ENCODE results near the gene AGAP1. TPM values are rescaled to one million over a fixed set of nuclear protein-coding genes. Genes with fewer than 3 reads are reported as not detected.

Gene AGAP1
- total and polyA plus RNA-seq, 2 donors (not counting 3 experiments of a cell fraction or from before 2014, with no cell fraction given), result 10.2 to 20.9 TPM

DNA sequence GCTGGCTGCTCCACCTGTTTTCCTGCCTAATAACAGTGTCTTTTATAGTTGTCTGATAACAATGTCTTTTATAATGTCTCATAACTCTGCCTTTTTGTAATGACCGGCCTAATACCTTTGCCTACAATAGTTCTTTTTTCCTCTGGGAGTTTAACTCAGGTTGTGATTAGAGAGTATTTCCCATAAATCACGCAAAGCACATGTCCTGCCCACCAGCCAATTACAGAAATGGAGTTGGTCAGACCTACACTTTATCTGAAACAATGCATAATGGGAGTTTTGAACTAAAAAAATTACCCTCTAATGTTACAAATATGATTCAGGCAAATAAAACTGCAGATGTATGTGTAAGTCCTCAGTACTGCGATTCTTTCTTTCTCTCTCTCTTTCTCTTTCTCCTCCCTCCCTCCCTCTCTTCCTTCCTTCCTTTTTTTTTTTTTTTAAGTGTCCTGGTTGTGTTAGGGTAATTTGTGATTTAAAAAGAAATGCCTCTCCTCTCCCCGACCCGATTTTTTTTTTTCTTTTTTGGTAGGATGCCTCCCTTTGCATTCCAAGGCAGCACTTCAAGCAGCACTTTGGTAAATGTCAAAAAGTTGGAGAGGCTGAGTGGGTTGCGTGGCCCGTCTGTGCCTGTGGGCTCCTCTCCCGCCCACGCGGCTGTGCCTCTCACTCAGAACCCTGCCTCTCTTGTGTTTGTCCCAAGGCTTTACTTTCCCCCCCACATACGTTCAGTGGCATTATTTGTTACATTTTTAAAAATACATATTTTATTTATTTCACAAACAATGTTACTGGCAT lies 147.3 kb downstream of the AGAP1 start:
- ChIA-PET CTCF (no interaction called here), POLR2A (no interaction called here)
- BruUV-seq (replicated peaks), result no TSS peak
- Histone ChIP-seq H3K9ac (replicated peaks; ENCODE audit: extremely low read depth, insufficient read depth, low read length) (no peak overlapping the region), H3K4me2 (ENCODE audit: insufficient read depth, low read length) (no peak overlapping the region), H2AFZ (ENCODE audit: low read depth, low read length) (no peak overlapping the region), H3K9me3 (replicated peaks; ENCODE audit: control insufficient read depth, insufficient read depth, low read length) (no peaks in the 10 kb centered on the region), H3K27me3 (ENCODE audit: control insufficient read depth in 2 of 2, insufficient read depth in 2 of 2, low read length in 2 of 2) (no peaks in the 10 kb centered on the region), H3K36me3 (ENCODE audit: control insufficient read depth in 2 of 2, extremely low read depth in 1 of 2, insufficient read depth in 2 of 2, low read length in 2 of 2) (no peaks in the 10 kb centered on the region), H3K27ac (ENCODE audit: insufficient read depth, low read depth, low read length) (no peak overlapping the region), H3K79me2 (ENCODE audit: control insufficient read depth, insufficient read depth, low read length) (no peaks in the 10 kb centered on the region), H3K4me1 (ENCODE audit: control insufficient read depth, extremely low read depth, insufficient read depth, low read length) (no peaks in the 10 kb centered on the region), H4K20me1 (replicated peaks; ENCODE audit: control insufficient read depth, extremely low read depth, insufficient read depth, low read length) (no peaks in the 10 kb centered on the region), H3K9me1 (replicated peaks; ENCODE audit: control insufficient read depth, extremely low read depth, insufficient read depth, low read length) (no peaks in the 10 kb centered on the region), H3K4me3 (replicated peaks in 1 of 3; ENCODE audit: insufficient read depth in 1 of 3, low read depth in 1 of 3, low read length in 3 of 3) (no peak overlapping the region)
- dilution Hi-C loops (cut with MboI; ENCODE audit: extremely low pct_ligation_motif_present, low sequenced_read_pairs) (no loop called here), intact Hi-C loops (cut with micrococcal nuclease) (no loop called here)
- TF ChIP-seq JUN (IDR thresholded peaks at IDR 0.05; ENCODE audit: borderline replicate concordance, insufficient read depth, insufficient read length, low read depth) (no peak), EZH2 (IDR thresholded peaks at IDR 0.05; ENCODE audit: borderline replicate concordance, low read depth, low read length, severe bottlenecking) (no peak), FOS (IDR thresholded peaks at IDR 0.05; ENCODE audit: borderline replicate concordance, insufficient read depth, low read length) (no peak), POLR2AphosphoS5 (IDR thresholded peaks at IDR 0.05; ENCODE audit: insufficient read depth, low read depth, low read length) (no peak), GATA2 (IDR thresholded peaks at IDR 0.05; ENCODE audit: insufficient read depth, insufficient read length, low read depth, low read length) (no peak)
- DNase-seq (ENCODE audit: low read depth, low spot score) (peak; percentile 23), FAIRE-seq (no peak)

DNA sequence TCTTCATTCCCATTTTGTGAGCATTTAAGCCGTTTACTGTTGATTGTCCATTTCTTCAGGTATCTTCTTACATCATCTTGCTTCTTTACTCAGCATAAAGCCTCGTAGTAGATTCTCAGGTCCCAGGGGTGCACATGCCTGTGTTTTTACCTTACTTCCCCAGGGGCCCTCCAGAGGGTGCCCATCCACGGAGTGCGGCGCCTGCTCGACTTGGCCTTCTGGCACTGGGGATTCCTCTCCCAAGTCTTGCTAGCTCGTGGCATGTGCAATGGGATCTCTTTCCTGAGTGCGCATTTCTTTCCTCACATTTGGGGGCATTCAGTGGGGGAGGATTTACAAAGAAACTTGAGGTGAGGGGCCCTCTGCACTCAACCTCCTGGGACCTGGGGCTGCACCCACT lies 148.1 kb downstream of the AGAP1 start:
- no peaks in the 10 kb centered on the region for H3K27me3 ChIP-seq (ENCODE audit: control insufficient read depth in 2 of 2, insufficient read depth in 2 of 2, low read length in 2 of 2)
- H3K36me3 ChIP-seq (ENCODE audit: control insufficient read depth in 2 of 2, extremely low read depth in 1 of 2, insufficient read depth in 2 of 2, low read length in 2 of 2), result no peaks in the 10 kb centered on the region
- no TSS peak for BruUV-seq (replicated peaks)
- H4K20me1 ChIP-seq (replicated peaks; ENCODE audit: control insufficient read depth, extremely low read depth, insufficient read depth, low read length), result no peaks in the 10 kb centered on the region
- H3K9ac ChIP-seq (replicated peaks; ENCODE audit: extremely low read depth, insufficient read depth, low read length), result no peak overlapping the region
- H3K27ac ChIP-seq (ENCODE audit: insufficient read depth, low read depth, low read length), result no peak overlapping the region
- no peak overlapping the region for H3K4me3 ChIP-seq (replicated peaks in 1 of 3; ENCODE audit: insufficient read depth in 1 of 3, low read depth in 1 of 3, low read length in 3 of 3)
- no peaks in the 10 kb centered on the region for H3K9me3 ChIP-seq (replicated peaks; ENCODE audit: control insufficient read depth, insufficient read depth, low read length)
- DNase-seq (ENCODE audit: low read depth, low spot score), result no peak
- no peaks in the 10 kb centered on the region for H3K79me2 ChIP-seq (ENCODE audit: control insufficient read depth, insufficient read depth, low read length)
- H3K4me1 ChIP-seq (ENCODE audit: control insufficient read depth, extremely low read depth, insufficient read depth, low read length), result no peaks in the 10 kb centered on the region
- POLR2A ChIA-PET, result no interaction called here
- no peak for FAIRE-seq
- dilution Hi-C loops (cut with MboI; ENCODE audit: extremely low pct_ligation_motif_present, low sequenced_read_pairs) (no loop called here), intact Hi-C loops (cut with micrococcal nuclease) (no loop called here)
- no peaks in the 10 kb centered on the region for H3K9me1 ChIP-seq (replicated peaks; ENCODE audit: control insufficient read depth, extremely low read depth, insufficient read depth, low read length)
- H3K4me2 ChIP-seq (ENCODE audit: insufficient read depth, low read length), result no peak overlapping the region
- H2AFZ ChIP-seq (ENCODE audit: low read depth, low read length), result no peak overlapping the region
- TF ChIP-seq MYC (IDR thresholded peaks at IDR 0.05; ENCODE audit: low read depth, low read length) (no peak), POLR2AphosphoS5 (IDR thresholded peaks at IDR 0.05; ENCODE audit: insufficient read depth, low read depth, low read length) (no peak), JUN (IDR thresholded peaks at IDR 0.05; ENCODE audit: borderline replicate concordance, insufficient read depth, insufficient read length, low read depth) (no peak)
- TF ChIP-seq, protein P1, sequence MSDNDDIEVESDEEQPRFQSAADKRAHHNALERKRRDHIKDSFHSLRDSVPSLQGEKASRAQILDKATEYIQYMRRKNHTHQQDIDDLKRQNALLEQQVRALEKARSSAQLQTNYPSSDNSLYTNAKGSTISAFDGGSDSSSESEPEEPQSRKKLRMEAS (IDR thresholded peaks at IDR 0.05; ENCODE audit: insufficient read depth, insufficient read length), result no peak
- CTCF ChIA-PET, result interaction anchor here (1.0 kb wide), 1 partner anchor 104 kb away, joined by 3 read pairs; no protein-coding TSS in a partner anchor

All from endothelial cell of umbilical vein (primary cell).